HG02623 (cell line): ENCODE results near the gene BMP7.

Experiments used
- ATAC-seq: cut with Tn5 transposase; IDR thresholded peaks from one replicate; pipeline ENCODE4 v1.9.1; 2021; ENCODE audit warnings: moderate library complexity; ENCODE audit not compliant: unreplicated experiment

Gene BMP7

GRCh38 chr20:57213291-57213690 is 53.1 kb downstream of the BMP7 start:
- ATAC-seq = no peak

GRCh38 chr20:57212534-57213276 is 53.7 kb downstream of the BMP7 start:
- no peak for ATAC-seq

- ATAC-seq = no peak
Observed at GRCh38 chr20:57211908-57212533, 54.4 kb downstream of the BMP7 start.

GRCh38 chr20:57211406-57211805 is 55.0 kb downstream of the BMP7 start:
- no peak for ATAC-seq

- ATAC-seq = no peak
Observed at GRCh38 chr20:57210911-57211280, 55.5 kb downstream of the BMP7 start.

- no peak for ATAC-seq
Observed at GRCh38 chr20:57210054-57210910, 56.2 kb downstream of the BMP7 start.

GRCh38 chr20:57209413-57209812 is 57.0 kb downstream of the BMP7 start:
- ATAC-seq = no peak

- no peak for ATAC-seq
Observed at GRCh38 chr20:57208198-57208597, 58.2 kb downstream of the BMP7 start.

- ATAC-seq = no peak
Observed at GRCh38 chr20:57207251-57207650, 59.2 kb downstream of the BMP7 start.

- ATAC-seq = no peak
Observed at GRCh38 chr20:57205606-57206219, 60.7 kb downstream of the BMP7 start.

- no peak for ATAC-seq
Observed at GRCh38 chr20:57203986-57204385, 62.5 kb downstream of the BMP7 start.

GRCh38 chr20:57203204-57203603 is 63.2 kb downstream of the BMP7 start:
- no peak for ATAC-seq

- no peak for ATAC-seq
Observed at GRCh38 chr20:57202309-57202708, 64.1 kb downstream of the BMP7 start.

- no peak for ATAC-seq
Observed at GRCh38 chr20:57200882-57201695, 65.4 kb downstream of the BMP7 start.

- no peak for ATAC-seq
Observed at GRCh38 chr20:57199656-57200405, 66.6 kb downstream of the BMP7 start.

GRCh38 chr20:57198132-57199072 is 68.0 kb downstream of the BMP7 start:
- ATAC-seq = no peak

- ATAC-seq = no peak
Observed at GRCh38 chr20:57197352-57198131, 68.9 kb downstream of the BMP7 start.
